GM21515 (cell line): ENCODE data around the gene PPP2R3A.
"Not testable (repeated sequence)": the region's sequence is repeated elsewhere in the genome, so short reads cannot be mapped to it uniquely, and the experiment has no call there.

ENCODE experiments used
- ATAC-seq: cut with Tn5 transposase; IDR thresholded peaks from one replicate; pipeline ENCODE4 v1.9.1; 2021; ENCODE audit not compliant: unreplicated experiment

The PPP2R3A gene

GRCh38 chr3:136192195-136192594 lies 226.7 kb downstream of the PPP2R3A start:
- ATAC-seq, result not testable (repeated sequence)

GRCh38 chr3:136192831-136193230 lies 227.3 kb downstream of the PPP2R3A start:
- no peak for ATAC-seq

GRCh38 chr3:136193278-136194054 lies 227.9 kb downstream of the PPP2R3A start:
- no peak for ATAC-seq

- no peak for ATAC-seq
Observed at GRCh38 chr3:136194409-136195257, 229.1 kb downstream of the PPP2R3A start.

- peak; percentile 30 for ATAC-seq
Observed at GRCh38 chr3:136195258-136196063, 229.9 kb downstream of the PPP2R3A start.

GRCh38 chr3:136196064-136196400 lies 230.5 kb downstream of the PPP2R3A start, which contains the start of gene MSL2:
Gene MSL2, minus strand, starts transcription at chr3:136196335. Its CDS starts 1,222 bp downstream, at chr3:136195113.
- no peak for ATAC-seq

GRCh38 chr3:136196401-136197158 lies 231.1 kb downstream of the PPP2R3A start:
- peak; percentile 67 for ATAC-seq

GRCh38 chr3:136197159-136197793 lies 231.7 kb downstream of the PPP2R3A start:
- no peak for ATAC-seq
